HG03066 (cell line): ENCODE results near the gene USB1.

ENCODE experiments used
- ATAC-seq: cut with Tn5 transposase; IDR thresholded peaks from one replicate; pipeline ENCODE4 v1.9.1; 2021; ENCODE audit warnings: low read depth; ENCODE audit not compliant: unreplicated experiment

The USB1 gene

DNA sequence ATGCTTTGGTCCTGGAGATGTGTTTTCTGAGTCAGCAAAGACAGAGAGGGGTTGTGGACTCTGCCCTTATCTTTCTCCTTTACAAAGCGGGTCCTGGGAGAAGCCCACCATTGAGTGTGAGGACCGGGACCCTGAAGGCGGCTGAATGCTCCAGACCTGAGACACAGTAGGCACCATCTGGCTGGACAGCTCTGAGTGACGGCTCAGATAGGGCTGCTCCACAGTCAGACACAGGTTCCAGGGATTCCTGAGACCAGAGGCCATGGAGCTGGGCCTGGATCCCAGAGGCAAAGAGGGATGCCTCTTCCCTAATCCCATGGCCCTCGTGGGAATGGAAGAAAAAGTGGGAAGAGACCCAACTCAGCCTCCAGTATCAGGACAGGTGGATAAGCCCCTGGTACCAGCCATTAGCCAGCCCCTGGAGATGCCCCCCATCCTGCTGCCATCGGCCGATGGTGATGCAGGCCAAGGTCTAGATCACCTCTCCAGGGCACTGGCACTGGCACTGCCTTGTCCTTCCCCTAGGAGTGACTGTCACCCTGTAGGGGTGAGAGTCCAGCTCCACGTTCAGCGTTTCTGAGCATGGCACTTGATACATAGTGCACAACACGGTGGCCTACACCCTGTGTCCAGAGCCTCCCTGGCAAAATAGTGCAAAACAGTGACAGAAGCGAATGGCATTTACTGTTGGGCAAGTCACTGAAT is 29.1 kb downstream of the USB1 start:
- no peak for ATAC-seq

DNA sequence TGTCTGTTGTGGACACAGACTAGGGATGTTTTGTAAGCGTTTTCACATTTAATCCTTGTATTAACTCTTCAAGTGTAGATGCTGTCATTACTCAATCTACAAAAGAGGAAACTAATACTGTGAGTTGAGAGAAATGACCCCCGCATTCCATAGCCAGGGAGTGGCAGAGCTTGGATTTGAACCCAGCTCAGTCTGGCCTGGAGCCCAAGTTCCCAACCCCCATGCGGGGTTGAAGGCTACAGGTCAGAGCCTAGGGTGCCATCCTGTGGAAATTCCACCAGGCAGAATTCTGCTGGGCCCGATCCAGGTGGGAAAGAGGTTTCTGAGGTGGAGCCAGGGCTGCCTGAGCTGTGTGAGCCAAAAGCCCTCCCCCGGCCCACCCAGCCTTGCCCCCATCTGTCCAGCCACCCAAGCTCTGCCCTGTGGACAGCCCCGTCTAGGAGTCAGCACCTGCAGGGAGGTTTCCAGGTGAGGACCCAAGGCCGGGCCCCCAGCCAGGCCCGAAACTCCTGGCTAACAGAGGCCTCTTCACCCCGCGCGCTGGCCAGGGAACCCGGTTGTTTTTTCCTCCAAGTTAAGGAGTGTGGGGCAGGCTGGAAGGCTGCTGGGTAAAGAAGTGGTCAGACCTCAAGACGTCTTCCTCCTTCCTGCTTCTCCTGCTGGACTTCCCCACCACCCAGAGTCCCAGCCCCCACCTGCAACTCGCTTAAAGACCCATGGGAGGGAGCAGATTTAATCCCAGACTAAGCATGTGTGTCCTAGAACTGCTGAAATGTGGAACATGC is 30.0 kb downstream of the USB1 start:
- no peak for ATAC-seq

DNA sequence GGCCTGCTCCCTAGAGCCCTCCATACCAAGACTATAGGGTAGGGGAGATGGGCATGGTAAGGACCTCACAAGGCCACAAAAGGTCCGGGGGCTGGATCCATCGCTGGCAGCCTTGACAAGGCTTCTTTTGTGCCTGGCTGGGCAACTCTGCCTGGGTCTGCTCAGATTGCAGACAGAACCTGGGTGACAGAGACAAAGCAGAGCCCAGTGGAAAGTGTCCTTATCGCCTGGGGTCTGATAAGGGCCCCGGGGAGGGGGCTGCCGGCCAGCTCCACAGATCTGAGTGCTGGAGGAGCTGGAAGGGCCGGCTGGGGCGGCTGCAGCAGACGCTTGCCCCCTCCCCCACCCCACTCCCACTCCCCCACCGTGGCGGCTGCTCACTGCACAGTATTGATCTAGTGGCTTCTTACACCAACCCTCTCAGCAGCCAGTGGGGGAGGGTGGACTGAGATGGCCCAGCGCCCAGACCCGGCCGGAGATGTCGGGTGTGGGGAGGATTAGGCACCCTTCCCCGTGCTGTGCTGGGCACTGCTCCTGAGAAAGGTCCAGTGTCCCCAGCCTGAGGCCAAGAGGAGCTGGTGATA is 31.6 kb downstream of the USB1 start:
- ATAC-seq: no peak

DNA sequence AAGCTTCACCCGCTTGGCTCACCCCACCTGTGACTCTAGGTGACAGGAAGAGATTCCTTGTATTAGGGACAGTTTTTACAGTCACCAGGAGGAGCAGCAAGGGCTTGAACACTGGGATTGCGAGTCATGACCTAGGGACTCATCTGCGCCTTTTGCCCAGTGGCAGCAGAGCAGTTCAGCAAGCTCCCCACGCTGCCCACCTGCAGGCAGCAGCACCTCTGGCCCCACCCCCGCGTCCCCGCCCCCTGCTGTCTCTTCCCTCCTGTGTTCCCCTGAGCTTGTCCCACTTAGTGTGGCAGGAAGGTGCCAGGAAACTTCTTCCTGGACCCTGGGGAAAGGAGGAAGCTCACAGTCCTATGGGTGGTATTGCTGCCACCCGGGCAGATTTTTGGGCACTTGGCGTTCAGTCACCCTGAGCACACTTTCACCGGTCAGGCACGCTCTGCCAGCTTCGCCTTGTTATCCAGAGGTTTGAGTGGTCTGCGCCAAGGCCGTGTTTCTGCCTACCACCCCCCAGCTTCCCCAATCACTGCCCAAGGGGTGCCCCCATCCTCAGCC is 33.0 kb downstream of the USB1 start:
- no peak for ATAC-seq

DNA sequence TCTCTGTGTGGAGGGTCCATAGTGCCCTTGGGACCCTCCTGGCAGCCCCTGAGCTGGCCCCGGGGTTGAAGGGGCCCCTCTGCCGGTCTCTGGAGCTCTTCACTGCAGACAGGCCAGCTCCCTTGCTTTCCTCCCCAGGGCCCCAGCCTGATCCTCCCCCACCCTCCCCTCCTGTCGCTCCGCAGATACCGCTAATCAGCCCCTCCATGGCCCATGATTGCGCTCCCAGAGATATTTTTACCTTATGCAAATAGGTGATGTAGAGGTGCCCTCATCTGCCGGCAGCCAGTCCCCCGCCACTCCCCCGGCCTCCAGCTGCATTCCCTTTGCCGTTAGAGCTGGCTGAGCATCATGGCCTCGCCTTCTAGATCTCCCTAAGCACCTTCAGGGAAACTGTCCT is 33.6 kb downstream of the USB1 start:
- no peak for ATAC-seq

DNA sequence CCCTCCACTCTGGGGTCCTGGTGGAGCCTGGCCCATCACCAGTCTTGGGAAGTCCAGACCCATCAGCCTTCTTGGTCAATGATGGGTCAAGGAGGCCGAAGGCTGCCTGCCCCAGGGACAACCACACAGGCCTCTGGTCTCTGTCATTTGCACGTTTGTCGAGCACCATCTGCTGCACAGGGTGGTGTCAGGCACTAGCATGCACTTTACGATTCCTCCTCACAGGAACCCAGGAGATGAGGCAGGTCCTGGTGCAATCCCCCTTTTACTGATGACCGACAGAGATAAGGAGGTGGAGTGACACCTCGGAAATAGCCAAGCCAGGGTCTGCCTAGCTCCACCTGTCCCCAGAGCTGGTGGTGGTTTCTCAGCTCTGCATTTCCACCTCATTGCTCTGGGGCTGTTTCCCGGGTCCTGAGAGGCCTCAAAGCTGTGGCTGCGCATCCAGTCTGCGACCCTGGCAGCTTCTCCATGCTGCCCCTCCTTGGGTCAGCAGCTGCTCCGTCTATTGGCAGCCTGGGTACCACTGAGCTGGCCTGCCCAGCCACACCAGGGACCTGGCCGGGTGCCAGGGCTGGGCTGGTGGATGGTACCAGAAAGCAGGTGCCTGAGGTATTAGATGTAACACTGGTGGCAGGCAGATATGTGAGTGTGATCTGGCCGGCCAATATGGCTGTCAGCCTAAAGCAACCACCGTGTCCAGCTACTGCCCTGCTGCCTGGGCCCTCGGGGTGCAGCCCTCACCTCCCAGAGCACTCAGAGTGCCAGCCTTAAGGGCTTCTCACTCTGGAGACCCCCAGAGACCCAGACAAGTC is 34.4 kb downstream of the USB1 start:
- no peak for ATAC-seq

DNA sequence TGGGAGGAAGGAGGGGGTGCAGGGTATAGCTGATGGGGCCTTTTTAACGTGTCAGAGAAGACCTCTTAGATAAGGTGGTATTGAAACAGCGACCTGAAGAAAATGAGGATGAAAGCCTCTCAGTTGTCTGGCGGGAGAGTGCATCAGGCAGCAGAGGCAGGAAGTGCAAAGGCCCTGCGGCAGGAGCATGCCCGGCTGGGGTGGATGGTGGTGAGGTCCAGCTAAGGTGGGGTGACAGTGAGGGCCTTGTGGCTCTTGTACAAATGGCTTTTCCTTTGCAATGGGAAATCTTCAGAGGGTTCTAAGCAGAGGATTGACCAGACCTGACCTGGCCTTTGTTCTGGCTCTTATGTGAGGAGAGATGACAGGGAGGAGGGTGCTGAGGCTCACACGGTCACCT is 35.7 kb downstream of the USB1 start:
- no peak for ATAC-seq

DNA sequence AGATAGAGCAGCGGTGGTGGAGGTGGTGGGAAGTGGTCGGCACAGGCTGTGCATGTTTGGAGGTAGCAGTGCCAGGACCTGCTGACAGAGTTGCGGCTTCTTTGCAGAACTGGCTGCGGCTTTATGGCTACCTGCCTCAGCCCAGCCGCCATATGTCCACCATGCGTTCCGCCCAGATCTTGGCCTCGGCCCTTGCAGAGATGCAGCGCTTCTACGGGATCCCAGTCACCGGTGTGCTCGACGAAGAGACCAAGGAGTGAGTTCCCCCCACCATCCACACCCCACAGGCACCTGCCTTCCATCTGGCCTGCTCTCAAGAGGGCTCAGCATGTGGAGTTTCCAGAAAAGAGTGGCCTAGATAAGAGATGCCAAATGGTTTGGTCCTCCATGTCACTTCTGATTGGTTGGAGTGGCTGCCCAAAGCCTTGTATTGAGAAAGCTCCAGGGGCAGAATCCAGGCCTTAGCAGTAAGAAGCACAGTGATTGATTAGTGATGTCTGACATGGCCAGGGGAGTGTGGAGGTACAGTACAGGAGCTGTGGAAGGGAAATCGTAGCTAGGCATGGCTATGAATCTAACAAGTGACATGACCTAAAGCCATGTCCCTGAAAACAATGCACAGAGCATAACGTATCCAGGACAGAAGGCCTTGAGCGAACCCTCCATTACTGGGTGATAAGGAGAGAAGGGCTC is 36.3 kb downstream of the USB1 start:
- ATAC-seq: no peak

DNA sequence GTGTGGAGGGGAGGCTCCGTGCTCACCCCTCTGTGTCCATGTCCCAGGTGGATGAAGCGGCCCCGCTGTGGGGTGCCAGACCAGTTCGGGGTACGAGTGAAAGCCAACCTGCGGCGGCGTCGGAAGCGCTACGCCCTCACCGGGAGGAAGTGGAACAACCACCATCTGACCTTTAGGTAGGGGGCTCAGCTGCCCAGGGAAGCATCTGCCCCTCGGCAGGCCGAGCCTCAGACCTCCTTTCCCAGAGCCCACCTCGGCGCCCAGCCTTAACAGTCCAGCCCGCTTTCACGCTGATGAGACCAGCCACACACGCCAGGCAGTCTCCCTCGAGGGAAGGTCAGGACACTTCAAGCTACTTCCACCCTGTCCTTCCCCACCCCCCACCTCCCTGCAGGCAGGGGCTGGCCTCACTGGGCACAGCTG is 37.0 kb downstream of the USB1 start:
- no peak for ATAC-seq

DNA sequence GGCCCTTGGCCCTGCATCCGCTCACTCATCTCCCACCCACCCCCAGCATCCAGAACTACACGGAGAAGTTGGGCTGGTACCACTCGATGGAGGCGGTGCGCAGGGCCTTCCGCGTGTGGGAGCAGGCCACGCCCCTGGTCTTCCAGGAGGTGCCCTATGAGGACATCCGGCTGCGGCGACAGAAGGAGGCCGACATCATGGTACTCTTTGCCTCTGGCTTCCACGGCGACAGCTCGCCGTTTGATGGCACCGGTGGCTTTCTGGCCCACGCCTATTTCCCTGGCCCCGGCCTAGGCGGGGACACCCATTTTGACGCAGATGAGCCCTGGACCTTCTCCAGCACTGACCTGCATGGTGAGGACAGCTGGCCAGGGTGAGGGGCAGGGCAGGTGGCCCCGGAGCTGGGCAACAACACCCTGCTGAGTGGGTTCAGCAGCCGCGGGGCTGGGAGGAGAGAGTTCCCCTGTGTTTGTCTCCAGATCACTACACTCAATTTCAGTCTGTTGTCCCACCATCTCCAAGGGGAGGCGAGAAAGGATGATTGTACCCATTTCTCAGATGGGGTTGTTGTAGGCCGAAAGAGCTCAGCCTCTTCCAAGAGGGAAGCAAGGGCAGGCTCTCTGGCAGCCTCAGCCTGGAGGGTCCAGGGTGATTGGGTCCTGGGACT is 38.8 kb downstream of the USB1 start:
- ATAC-seq: no peak

DNA sequence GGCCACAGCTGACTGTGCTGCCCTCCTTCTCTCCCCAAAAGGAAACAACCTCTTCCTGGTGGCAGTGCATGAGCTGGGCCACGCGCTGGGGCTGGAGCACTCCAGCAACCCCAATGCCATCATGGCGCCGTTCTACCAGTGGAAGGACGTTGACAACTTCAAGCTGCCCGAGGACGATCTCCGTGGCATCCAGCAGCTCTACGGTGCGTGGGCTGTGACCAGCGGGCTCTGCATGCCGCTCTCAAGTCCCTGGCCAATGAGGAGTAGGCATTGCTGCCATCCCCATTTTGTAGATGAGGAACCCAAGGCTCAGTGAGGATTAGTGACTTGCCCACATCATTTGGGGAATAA is 39.3 kb downstream of the USB1 start:
- ATAC-seq: no peak

DNA sequence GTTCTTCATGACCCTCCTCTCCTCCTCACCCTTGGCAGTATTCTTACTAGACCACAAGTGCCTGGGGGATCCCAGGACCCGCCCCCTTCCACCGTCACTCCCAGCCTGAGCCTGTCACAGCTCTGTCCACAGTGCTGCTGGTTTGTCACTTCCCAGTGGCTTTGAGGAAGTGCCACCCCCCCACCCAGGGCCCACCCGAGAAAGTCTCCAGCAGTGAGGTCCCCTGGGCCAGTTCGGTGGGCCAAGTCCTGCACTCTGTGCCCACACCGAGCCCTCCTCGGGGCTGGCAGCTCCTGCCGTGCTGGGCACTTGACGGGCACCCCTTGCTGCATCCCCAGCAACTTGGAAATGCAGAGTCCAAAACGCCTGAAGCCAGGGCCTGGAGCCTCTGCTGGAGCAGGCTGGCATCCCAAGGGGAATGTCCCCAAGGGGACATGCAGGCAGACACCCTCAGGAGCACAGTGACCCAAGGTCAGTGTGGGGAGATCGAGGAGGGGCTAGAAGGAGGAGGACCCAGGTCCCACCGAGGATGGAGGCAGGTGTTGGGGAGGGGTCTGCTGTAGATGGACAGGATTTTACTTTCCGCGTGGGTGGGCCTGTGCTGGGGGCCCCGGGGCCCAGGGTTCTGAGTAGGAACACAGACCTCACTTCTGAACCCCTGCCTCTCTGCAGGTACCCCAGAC is 39.9 kb downstream of the USB1 start:
- ATAC-seq: no peak

DNA sequence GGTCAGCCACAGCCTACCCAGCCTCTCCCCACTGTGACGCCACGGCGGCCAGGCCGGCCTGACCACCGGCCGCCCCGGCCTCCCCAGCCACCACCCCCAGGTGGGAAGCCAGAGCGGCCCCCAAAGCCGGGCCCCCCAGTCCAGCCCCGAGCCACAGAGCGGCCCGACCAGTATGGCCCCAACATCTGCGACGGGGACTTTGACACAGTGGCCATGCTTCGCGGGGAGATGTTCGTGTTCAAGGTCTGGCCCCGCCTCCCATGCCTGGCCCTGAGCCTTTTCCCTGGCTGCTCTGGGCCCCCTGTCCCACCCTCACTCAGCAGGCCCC is 40.4 kb downstream of the USB1 start:
- ATAC-seq: no peak

DNA sequence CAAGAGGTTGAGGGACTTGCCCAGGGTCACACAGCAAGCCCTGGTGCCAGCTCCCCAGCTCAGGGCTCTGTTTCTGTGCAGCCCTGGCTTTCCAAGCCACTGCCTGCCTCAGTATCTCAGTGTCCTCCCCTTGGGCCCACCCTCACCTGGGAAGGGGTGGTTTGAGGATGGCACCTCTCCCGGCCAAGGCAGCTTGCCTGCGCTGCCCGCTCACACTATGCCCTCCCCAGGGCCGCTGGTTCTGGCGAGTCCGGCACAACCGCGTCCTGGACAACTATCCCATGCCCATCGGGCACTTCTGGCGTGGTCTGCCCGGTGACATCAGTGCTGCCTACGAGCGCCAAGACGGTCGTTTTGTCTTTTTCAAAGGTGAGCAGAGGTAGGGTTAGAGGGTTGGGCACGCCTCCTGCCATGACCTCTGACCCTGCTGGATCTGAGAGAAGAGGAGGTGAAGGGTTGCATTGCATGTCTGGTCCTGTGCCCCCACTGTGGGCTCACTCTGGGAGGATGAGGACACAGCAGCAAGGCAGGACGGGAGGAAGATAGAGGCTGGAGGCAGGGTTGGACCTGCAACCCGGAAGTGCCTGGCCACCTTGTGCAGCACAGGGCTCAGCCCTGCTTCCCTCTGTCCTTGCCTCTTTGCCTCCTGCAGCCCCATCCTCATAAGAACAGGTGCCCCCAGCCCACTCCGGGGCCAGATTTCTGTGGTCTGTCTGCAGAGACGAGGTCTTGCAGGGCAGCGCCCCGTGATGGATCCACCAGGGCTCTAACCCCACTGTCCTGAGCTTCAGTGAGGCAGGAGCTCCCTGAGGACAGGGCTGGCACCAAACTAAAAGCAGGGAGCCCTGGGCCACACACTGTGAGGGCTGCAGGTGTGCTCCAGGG is 41.0 kb downstream of the USB1 start:
- no peak for ATAC-seq

DNA sequence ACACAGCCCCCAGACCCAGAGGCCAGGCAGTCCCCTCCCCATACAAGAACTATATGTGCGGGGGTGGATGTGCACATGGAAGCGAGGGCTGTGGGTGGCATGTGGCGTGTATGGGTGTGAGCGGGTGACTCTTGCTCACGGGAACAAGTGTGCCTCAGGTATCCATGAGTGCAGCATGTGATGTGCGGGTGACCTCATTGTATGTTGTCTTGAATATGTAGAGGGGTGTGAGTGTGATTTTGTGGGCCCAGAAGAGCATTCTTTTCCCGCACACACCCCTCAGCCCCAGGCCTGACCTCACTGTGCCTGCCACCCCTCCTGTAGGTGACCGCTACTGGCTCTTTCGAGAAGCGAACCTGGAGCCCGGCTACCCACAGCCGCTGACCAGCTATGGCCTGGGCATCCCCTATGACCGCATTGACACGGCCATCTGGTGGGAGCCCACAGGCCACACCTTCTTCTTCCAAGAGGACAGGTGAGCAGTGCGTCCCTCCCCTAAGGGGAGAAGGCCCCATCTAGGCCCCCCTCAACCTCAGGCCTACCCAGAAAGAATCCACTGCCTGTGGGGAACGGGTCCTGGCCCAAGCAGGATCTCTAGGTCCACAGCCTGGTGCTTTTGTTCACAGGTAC is 41.8 kb downstream of the USB1 start:
- ATAC-seq: no peak

DNA sequence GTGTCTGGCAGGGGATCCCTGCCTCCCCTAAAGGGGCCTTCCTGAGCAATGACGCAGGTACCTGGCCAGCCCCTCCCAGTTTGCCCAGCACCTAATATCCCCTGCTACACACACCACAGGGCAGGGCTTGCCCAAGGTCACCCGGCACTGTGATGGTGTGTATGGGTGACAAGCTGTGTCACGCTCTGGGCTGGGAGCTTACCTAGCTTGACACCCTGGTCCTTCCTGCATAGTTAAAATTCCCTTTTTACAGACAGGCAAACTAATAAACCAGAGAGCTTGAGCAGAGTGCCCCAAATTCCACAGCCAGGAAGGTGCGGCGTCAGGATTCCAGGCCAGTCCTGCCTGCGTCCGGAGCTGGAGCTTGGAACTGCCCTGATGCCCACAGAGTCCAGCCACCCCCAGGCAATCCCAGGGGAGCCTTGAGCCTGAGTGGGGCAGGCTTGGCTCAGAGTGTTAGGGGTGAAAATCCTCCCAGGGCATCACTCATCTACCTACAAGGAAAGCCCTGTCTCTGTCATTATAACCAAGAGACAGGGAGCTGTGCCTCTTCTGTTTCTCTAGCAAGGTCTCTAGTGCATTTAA is 42.5 kb downstream of the USB1 start:
- ATAC-seq: no peak

DNA sequence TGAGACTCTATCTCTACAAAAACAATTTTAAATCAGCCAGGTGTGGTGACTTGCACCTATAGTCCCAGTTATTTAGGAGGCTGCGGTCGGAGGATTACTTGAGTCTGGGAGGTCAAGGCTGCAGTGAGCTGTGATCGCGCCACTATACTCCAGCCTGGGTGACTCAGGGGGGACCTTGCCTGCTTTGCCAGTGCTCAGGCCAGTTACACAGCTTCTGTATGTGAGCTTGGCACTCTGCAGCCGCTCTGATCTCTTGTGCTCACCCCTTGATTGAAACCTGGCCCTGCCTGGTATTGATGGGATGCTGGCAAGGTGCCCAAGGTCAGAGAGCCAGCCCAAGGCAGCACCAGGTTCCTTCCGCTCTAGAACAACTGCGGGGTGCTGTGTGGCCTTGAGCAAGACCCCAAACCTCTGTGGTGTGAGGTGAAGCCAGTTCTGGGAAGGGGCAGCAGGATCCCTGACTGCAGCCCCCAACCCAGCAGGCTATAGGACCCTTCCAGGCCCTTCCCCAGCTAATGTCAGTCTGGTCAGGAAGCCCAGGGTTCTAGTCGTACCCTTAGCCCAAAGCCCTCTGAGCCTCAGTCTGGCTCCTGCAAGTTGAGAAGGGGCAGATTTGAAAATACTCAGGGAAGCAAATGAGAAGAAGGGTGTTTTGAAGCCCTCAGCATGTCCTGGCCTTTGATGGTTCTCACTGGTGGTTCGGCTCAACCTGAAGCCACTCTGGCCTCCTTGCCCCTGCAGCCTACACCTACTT is 43.2 kb downstream of the USB1 start:
- ATAC-seq: no peak
